ENCODE results near the gene RNF144A.
"Not testable (repeated sequence)": the region's sequence is repeated elsewhere in the genome, so short reads cannot be mapped to it uniquely, and the experiment has no call there.

RNF144A gene, protein sequence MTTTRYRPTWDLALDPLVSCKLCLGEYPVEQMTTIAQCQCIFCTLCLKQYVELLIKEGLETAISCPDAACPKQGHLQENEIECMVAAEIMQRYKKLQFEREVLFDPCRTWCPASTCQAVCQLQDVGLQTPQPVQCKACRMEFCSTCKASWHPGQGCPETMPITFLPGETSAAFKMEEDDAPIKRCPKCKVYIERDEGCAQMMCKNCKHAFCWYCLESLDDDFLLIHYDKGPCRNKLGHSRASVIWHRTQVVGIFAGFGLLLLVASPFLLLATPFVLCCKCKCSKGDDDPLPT

DNA sequence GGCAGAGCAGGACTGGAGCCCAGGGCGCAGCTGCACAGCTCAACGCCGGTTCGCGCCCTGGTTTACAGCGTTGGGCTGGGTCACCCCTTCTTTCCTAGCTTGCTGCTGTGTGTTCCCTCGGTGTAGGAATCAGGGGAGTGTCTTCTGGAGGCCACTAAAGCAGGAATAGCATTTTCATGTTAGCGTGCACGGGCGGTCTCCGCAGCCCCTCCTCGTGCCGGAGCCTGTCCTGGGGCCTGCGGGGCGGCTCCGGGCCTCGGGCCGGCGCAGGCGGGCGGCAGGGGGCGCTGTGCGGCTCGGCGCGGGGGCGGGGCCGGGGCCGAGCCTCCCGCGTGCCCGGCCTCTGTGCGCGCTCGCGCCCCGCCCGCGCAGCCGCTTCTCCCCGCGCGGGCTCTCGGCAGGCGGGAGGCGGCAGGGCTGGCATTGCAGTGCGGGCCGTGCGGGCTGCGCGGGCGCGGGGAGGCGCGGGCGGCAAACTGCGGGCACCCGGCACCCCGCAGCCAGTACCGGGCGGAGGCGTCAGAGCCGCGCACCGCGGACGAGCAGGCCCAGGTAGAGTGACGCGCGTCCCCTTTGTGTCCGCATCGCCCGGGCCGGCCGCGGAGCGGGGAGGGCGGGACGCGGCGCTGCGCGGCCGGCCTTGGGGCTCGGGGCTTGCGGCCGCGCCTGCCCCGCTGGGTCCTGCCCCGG, at the start of gene RNF144A:
RNF144A (plus strand) TSS at position 342 of the 690 bp plus-strand sequence. CDS start 79,515 bp downstream, outside the sequence.
- DNase-seq: peak; percentile 79

DNA sequence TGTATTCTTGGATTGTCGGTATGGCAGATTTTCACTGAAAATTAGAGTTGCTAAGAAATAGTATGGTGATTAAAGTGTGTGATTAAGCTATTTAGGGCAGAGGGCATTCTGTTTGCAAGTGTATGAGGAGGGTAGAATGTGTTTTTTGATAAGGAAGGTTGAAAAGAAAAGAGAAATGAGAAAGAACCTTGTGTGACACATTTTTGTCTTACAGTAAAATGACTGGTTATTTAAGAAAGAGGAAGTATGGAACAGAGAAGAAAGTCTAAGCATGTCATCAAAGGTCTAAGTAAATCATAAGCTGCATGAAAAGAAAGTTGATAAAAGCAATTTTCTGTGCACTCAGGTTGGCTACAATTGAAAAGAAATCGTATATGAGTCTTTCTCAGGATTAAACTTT, 44.8 kb upstream of the RNF144A start:
- DNase-seq: no peak

DNA sequence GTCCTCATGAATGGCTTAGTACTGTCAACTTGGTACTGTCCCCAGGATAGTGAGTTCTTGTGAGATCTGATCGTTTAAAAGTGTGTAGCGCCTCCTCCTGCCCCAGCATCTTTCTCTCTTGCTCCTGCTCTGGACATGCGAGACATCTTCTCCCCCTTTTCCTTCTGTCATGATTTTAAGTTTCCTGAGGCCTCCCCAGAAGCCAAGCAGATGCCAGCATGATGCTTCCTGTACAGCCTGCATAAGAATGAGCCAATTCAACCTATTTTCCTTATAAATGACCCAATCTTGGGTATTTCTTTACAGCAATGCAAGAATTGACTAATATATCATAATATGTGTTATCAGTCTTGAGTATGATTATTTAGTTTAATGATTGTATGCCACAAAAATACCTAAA, 43.2 kb upstream of the RNF144A start:
- no peak for DNase-seq

DNA sequence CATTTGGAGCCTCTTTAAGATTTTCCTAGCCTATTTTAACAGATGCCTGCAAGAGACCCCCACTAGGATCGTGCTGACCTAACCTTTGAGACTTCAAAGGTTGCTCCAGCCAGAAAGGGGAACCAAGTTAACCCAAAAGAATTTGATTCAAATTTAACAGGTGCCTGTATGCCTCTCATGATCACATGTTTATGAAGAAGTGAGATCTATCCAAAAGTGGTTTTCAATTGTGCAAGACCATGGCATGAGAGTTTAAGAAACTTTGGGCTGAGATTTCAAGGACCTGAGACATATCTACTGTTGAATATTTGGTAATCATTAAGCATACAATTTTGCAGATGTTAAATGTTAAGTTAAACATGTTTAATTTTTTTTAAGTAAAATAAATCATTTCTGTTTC, 40.9 kb upstream of the RNF144A start:
- DNase-seq: no peak

DNA sequence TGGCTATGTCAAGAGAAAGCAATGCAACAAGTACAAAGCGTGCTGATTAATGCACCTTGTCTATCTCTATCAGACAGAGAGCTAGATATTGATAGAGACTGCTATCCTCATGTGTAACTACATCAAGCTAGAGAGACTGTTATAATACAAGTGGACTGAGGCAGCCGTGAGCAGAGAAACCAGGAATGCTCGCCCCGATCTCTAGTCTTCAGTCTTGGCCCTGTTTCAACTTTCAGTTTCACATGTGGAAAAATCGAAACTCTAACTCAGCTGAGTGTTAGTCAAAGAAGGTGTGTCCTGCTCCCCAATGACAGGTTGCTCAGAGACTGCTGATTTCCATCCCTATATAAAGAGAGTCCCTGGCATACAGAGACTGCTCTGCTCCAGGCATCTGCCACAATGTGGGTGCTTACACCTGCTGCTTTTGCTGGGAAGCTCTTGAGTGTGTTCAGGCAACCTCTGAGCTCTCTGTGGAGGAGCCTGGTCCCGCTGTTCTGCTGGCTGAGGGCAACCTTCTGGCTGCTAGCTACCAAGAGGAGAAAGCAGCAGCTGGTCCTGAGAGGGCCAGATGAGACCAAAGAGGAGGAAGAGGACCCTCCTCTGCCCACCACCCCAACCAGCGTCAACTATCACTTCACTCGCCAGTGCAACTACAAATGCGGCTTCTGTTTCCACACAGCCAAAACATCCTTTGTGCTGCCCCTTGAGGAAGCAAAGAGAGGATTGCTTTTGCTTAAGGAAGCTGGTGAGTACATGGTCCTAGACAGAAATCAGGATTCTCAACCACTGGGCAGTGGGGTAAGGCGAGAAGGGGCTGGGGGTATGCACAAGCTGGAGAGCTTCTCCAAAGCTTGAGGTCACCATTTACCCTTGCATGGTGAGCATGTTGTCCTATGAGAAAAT, 39.6 kb upstream of the RNF144A start, which contains the start of gene RSAD2:
RSAD2 (plus strand) TSS at position 376 of the 903 bp plus-strand sequence; CDS start at position 400, 24 bp downstream.
- peak; percentile 42 for DNase-seq

DNA sequence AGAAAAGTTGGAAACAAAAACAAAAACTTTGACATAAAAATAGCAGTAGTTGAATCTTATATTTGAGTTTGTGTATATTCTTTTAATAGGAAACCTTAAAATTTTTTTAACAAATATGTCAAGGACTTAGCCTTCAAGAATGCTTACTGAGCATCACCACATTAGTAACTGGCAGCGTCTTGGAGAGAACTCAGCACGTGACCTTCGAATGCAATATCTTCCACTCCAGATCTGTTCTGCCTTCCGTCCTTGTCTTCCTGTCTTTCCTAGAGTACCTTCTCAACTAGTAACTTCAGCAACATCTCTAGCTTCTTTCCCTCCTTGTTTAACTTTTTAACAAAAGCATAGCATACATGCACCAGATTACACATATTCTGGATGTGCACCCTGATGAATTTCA, 38.7 kb upstream of the RNF144A start:
- DNase-seq: no peak

DNA sequence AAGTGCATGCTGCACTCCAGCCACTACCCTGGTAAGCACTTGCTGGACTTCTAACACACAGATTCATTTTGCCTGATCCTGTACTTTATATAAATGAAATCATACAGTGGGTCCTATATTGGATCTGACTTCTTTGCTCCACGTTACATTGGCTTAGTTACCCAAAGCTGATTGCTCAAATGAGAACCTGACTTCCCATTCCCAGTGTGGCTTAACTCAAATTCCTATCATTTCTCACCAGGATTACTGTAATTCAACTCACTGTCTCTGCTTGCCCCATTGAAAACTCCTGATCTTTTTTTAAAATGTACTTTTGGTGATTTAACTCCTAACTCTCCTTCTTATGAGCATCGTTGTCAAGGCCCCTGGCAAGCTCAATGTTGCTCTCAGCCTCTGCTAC, 38.2 kb upstream of the RNF144A start:
- no peak for DNase-seq

DNA sequence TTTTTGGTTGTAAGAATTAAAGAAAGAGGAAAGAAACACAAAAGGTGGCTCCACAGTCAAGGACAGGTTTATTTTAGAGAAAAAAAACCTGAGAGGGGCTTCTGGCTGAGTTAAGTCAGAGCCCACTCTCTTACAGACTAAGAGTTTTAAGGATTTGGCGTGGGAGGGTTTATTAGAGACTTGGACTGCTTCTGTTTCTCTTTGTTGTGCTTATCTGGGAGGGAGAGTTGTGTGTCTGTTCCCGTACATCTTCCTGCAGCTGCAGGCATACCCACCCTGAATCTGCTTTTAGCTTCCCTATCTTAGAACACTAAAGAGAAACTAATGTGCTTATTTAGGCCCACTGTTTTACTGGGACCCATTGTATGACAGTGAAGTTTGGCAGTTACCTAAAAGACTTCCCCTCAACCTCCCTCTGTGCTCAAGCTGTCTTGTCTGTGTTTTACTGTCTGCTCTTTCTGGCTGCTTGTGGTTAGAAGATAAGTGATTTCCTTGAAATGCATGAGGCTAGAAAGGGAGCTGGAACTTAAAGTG, 36.9 kb upstream of the RNF144A start:
- DNase-seq: no peak

DNA sequence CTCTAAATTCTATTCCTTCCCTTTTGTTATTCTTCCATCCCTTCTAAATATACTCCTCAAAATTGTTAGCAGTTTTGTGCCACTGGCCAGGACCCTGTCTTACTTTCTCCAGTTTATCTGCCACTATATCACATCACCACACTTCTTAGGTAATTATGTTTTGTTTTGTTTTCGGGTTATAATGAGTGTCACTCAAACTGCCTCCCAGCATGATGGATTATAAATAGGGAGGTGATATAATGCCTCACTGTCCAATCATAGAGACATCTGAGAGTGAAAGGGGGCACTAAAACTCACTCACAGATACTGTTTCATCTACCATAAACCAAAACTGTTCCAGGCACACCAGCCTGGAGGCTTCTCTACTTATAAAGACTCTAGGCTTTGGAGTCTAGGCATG, 36.2 kb upstream of the RNF144A start:
- no peak for DNase-seq

DNA sequence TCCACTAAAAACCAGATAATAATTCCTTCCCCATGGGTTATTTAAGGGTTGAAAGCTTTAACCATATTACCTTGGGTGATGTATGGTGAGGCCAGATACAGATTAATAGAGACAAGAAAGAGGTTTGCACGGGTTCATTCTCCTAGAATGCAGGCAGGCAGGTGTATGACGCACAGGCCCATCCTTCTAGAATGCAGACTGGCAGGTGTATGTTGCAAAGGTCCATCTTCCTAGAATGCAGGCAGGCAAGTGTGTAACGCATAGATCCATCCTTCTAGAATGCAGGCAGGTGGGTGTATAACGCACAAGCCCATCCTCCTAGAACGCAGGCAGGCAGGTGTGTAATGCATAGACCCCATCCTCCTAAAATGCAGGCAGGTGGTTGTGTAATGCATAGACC, 35.7 kb upstream of the RNF144A start:
- no peak for DNase-seq

DNA sequence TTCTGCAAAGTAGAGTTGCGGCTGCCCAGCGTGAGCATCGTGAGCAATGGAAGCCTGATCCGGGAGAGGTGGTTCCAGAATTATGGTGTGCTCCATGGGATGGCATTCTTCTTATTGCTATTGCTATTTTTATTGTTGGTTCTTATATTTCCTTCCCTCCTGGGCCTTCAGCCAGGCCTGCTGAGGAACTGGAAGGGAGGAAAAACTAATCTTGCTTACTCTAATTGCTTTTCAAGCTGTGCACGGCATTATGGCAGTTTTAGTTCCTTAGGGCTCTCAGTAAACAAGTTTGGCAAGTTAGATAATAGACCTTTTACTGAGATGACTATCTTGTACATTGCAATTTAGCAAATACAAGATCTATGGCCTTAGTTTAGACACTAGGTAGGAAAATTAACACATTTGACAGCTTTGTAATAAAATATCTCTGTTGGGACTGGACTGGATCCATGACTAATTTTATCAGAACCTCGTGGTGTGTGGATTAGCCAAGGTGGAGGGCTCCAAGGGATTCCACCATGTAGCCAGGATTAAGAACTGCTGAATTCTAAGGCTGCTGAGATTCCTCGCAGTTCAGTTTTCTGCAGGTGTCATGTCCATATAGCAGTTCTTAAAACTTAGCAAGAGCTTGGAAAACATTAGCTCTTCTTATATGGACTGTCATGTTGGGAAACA, 33.6 kb upstream of the RNF144A start:
- no peak for DNase-seq

DNA sequence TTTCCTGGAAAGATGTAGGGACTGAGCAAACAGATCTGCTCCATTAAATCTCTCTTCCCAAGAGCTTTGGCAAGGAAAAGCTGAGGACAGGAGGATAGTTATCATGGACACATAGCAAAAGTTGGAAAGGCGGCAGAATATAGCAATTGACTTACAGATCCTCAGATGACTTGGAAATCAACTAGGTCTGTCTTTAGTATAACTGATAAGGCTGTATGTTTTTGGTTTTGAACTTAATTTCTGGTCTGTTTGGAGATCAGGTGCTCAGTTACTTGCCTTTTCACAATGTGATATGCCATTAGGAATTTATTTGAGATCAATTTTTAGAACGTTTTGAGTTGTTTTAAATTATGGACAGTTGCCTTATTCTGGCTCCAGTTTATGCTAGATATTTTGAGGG, 31.7 kb upstream of the RNF144A start:
- DNase-seq: no peak

DNA sequence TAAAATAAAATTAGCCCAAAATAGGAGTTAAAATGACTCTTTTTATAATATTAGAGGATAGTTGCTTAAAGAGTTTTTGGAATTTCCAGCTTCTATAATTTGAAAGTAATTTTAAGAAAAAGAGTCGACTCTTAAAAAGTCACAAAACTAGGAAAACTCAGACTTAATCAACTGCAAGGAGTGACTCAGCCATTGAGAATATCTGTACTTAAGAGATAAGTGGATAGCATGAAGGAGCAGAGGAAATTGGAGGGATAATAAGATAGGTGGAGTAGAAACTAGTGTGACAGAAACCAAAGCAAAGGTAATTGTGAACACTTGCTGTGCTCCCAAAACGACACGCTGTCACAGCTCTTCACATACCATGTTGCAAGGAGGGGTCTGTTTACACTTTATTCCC, 31.2 kb upstream of the RNF144A start:
- DNase-seq: no peak

DNA sequence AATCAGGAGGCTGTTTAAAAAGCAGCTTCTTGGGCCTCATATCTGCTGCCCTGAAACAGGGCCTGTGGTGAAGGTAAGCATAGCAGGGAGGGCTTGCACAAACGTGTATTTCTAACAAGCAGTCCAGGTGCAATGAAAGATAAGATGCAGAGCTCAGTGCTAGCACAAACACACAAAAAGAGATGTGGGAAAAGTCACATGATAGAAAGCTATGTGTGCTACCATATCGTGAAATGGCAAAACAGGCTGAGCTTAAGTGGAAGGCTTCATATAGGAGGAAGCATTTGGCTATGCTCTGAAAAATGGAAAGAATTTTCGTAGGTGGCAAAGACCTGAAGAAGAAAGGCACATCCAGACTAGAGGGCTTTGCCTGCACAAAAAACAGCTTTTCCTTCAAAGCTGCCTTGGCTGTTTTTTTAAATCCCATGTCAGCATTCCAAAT, 29.4 kb upstream of the RNF144A start:
- DNase-seq: no peak

DNA sequence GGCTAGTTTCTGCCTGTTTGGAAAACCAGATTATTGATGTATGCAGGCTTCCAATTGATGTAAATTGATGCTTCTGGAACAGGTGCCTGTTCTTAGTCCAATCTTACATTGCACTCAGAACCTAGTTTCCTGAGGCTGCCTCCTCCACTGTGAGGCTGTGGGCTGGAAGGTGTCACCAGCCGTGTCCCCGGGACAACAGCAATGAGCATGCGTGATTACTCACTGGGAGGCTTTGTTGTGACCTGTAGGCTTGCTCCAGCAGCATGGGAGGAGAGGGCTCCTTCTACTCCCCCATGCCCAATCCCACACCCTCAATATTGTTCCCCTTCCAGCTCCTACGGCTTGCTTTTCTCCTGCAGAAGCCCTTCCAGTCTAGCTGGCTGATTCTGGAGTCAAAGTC, 28.5 kb upstream of the RNF144A start:
- DNase-seq: no peak

DNA sequence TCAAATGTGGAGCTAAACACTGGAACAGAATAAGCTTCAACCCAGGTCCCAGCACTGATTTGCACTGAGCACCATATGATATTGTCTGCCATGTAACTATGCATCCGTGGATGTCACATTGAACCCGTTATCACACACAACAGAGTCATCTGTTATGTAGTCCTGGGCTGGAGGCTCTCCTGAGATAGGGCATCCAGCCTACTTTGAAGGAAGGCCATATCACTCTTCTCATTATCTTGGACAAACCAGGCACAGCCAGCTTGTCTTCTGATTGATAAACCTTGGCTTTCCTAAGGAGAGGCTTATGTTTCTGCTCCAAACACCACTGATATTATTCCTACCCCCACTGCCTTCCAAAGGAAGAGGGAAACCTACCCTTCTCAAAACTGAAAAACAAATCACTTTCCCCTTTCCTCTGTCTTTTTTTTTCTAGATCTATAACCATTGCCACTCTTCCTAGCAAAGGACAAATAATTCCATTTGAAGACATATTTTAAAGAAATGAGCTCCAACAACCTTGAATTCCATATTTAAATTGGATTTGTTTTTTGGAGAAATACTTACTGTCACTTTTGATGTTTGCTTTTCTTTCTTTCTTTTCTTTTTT, 23.2 kb upstream of the RNF144A start:
- no peak for DNase-seq

DNA sequence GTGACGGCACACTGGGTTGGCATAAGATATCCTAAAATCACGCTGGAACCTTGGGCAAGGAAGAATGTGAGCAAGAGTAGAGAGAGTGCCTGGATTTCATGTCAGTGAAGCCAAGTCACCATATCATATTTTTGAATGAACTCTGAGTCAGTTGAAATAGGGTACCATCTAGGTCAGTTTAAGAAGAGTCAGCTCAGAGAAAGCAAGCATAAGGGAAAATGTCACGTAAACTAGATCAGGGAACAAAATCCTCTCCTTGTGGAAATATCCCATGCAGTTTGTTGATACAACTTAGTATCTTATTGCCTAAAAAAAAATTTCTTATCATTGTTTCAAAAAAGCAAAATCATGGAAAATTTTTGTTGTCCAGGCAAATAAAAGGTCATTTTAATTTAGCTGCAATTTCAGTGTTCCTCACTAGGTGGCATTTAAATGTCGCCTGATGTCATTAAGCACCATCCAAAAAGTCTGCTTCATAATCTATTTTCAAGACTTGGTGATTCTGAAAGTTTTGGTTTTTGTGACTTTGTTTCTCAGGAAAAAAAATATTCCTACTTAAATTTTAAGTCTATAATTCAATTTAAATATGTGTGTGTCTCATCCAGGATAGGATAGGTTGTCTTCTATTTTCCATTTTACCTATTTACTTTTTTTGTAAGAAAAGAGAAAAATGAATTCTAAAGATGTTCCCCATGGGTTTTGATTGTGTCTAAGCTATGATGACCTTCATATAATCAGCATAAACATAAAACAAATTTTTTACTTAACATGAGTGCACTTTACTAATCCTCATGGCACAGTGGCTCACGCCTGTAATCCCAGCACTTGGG, 20.1 kb upstream of the RNF144A start:
- DNase-seq: peak; percentile 55

DNA sequence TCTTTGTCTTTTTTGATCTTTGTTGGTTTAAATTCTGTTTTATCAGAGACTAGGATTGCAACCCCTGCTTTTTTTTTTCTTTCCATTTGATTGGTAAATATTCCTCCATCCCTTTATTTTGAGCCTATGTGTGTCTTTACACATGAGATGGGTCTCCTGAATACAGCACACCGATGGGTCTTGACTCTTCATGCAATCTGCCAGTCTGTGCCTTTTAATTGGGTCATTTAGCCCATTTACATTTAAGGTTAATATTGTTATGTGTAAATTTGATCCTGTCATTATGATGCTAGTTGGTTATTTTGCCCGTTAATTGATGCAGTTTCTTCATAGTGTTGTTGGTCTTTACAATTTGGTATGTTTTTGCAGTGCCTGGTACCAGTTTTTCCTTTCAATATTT, 14.6 kb upstream of the RNF144A start:
- not testable (repeated sequence) for DNase-seq

DNA sequence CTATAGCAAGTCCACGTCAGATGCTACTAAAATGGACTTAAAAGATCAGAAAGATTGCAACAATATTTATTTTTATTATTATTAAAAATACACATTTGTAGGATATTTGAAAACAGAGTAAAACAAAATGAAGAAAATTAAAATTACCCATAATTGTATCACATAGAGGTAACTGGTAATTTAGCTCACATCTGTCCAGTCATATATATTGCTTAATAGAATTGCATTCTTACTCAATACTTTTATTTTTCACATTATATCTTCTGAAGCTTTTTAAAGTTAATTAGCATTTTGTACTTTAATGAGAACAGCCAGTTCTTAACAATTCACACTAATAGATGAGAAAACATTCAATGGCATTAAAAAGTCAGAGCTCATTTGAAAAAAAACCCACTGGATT, 11.5 kb upstream of the RNF144A start:
- no peak for DNase-seq

DNA sequence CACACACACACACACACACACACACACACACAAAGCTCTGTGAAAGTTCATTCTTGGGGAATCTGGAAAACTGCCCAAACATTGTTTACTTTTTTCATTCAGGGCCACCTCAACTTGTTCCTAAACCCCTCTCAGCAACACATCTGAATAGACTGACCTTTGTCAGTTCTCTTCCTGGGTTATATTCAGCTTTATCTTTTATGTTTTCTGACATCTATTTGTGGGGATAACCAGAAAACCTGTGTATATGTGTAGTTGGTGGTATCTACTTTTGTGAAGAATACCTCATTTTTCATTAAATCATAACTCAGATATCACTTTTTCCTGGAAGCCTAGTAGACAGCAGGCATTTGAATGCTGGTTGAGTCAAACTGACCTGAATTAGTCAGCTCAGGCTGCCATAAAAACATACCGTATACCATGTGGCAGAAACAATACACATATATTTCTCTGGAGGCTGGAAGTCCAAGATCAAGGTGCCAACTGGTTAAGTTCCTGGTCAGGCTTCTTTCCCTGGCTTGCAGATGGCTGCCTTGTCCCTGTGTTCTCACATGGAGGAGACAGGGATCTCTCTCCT, 11.0 kb upstream of the RNF144A start:
- no peak for DNase-seq

DNA sequence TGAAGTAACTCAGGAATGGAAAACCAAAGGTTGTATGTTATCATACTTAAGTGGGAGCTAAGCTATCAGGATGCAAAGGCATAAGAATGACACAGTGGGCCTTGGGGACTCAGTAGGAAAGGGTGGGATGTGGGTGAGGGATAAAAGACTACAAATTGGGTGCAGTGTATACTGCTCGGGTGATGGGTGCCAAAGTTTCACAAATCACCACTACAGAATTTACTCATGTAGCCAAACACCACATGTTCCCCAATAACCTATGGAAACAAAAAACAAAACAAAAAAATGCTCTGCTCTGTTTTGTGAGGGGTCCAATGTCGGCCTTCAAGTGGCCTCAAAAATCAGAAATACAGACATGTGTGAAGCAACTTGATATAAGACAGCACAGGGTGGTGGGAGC, 8.9 kb upstream of the RNF144A start:
- no peak for DNase-seq

Data from midbrain (tissue), 1 donor.